Heart left ventricle (tissue), 13 donors: Measurements from ENCODE around the gene MRPL38.

Experiments
- POLR2A ChIP-seq, 2 donors: fragments of 450-650 bp; IDR thresholded peaks; one replicate each; pipeline ENCODE4 v1.6.1; 2017; ENCODE audit warnings: antibody characterized with exemption in 2 of 2, mild to moderate bottlenecking in 2 of 2, moderate library complexity in 2 of 2
- TF ChIP-seq, protein P1 (sequence below), 12 donors: fragments of 200-600 bp; sonication (generic) in 4 of 12; IDR thresholded peaks; one replicate each; pipeline versions ENCODE4 v1.5.0 to v1.8.0; 2018 to 2022; ENCODE audit warnings: antibody characterized with exemption in 12 of 12, mild to moderate bottlenecking in 5 of 12
- donor health status: ischemic (EF 13 %, LVEDD 7.1; RV severe dilation, severe dysfunction).
- donor health status: DM: no; HTN: yes; CAD: no.
- donor health status: DM: no; HTN: no; CAD: no.
- donor health status: ischemic (EF 25% LVEDD 6.9; RV normal size, moderate dysfunction).
- donor health status: ischemic (EF 25% LVEDD 5.7; RV mildly dilated, moderate dysfunction).
- donor health status: ischemic (EF 35%, LVEDD 5.7; RV mildly dilated, moderate dysfunction).
- donor health status: nonischemic (EF 11% LVEDD 7.7; RV severe dilation, severe dysfunction).
- donor health status: DM: yes; HTN: yes; CAD: no.
- donor health status: PGD.
- donor health status: ischemic (EF 29% LVEDD 5.4; RV normal size, mild dysfunction).
- donor health status: nonischemic (EF 23%, LVEDD 6.1; RV moderate dilation, normal function).

DNA sequence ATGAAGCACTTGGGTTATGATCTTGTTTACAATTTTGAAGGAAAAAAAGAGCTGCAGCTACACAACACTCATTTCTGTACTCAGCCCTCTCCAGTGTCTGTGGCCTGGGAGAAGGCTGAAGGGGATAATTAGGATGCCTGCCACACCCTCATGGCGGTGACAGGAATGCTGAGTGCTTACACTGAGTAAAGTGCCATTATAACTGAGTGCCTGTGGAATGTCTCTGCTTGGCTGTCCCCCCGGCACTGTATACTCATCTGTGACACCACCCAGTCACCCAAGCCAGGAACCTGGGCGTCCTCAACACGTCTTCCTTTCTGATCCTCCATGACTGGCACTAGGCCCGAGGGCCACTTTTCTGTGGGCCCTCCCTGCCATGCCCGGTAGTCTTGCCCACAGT is 3.5 kb upstream of the MRPL38 start:
- TF ChIP-seq, protein P1, sequence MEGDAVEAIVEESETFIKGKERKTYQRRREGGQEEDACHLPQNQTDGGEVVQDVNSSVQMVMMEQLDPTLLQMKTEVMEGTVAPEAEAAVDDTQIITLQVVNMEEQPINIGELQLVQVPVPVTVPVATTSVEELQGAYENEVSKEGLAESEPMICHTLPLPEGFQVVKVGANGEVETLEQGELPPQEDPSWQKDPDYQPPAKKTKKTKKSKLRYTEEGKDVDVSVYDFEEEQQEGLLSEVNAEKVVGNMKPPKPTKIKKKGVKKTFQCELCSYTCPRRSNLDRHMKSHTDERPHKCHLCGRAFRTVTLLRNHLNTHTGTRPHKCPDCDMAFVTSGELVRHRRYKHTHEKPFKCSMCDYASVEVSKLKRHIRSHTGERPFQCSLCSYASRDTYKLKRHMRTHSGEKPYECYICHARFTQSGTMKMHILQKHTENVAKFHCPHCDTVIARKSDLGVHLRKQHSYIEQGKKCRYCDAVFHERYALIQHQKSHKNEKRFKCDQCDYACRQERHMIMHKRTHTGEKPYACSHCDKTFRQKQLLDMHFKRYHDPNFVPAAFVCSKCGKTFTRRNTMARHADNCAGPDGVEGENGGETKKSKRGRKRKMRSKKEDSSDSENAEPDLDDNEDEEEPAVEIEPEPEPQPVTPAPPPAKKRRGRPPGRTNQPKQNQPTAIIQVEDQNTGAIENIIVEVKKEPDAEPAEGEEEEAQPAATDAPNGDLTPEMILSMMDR (IDR thresholded peaks at IDR 0.05) = no peak
- no peak for TF ChIP-seq POLR2A (IDR thresholded peaks at IDR 0.05)
